Mesodermal cell (in vitro differentiated cells): ENCODE data around the gene MARCO.
"Not testable (repeated sequence)": the region's sequence is repeated elsewhere in the genome, so short reads cannot be mapped to it uniquely, and the experiment has no call there.

Experiments
- H3K27ac ChIP-seq: 2 replicates; pipeline ENCODE4 v1.7.0; 2013; ENCODE audit warnings: mild to moderate bottlenecking, low read depth, low read length, moderate library complexity; ENCODE audit not compliant: severe bottlenecking
- H3K36me3 ChIP-seq: 2 replicates; pipeline ENCODE4 v1.7.1; 2013; ENCODE audit warnings: mild to moderate bottlenecking, low read length, moderate library complexity; ENCODE audit not compliant: control insufficient read depth, insufficient read depth
- H3K4me1 ChIP-seq: one replicate; pipeline ENCODE4 v1.7.1; 2013; ENCODE audit warnings: mild to moderate bottlenecking, low read length; ENCODE audit not compliant: insufficient read depth, control insufficient read depth, poor library complexity, severe bottlenecking
- H3K4me3 ChIP-seq: 2 replicates; pipeline ENCODE4 v1.7.0; 2013; ENCODE audit warnings: low read length, control low read depth, mild to moderate bottlenecking; ENCODE audit not compliant: insufficient read depth, poor library complexity, severe bottlenecking; ENCODE audit errors: extremely low read depth
- H3K9me3 ChIP-seq: 2 replicates; pipeline ENCODE4 v1.7.1; 2013; ENCODE audit warnings: mild to moderate bottlenecking, low read length, moderate library complexity; ENCODE audit not compliant: control insufficient read depth
- WGBS, 2 experiments: methylation state at CpG; one replicate each; pipeline ENCODE4 v1.1.5; 2013; ENCODE audit warnings: missing lambda C conversion rate in 2 of 2; ENCODE audit not compliant: insufficient coverage in 2 of 2; 5-methylcytosine and 5-hydroxymethylcytosine counted together

The MARCO gene

DNA sequence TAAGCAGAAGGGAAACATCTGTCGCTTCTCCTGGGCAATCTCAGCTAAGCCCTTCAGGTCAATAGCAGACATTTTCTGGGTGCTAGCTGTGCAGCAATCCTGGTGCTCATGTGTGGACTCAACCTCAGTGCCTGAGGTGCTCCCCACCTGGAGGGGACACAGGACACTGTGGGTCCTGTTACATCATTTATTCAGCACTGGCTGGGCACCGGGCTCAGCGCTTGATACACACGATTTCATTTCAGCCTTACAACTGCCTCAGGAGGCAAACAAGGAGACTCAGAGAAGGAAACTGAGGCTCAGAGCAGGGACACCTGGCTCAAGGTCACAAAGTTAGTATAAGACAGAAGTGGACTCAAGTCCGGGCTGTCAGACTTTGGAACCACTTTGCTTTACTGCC lies 46.7 kb downstream of the MARCO start:
- H3K27ac ChIP-seq: no peak overlapping the region
- H3K9me3 ChIP-seq: no peaks in the 10 kb centered on the region
- H3K36me3 ChIP-seq: no peaks in the 10 kb centered on the region
- H3K4me1 ChIP-seq: no peaks in the 10 kb centered on the region
- no peak overlapping the region for H3K4me3 ChIP-seq
- 84 to 86% methylated on average over 5 of the region's 5 CpGs for WGBS, 2 experiments

DNA sequence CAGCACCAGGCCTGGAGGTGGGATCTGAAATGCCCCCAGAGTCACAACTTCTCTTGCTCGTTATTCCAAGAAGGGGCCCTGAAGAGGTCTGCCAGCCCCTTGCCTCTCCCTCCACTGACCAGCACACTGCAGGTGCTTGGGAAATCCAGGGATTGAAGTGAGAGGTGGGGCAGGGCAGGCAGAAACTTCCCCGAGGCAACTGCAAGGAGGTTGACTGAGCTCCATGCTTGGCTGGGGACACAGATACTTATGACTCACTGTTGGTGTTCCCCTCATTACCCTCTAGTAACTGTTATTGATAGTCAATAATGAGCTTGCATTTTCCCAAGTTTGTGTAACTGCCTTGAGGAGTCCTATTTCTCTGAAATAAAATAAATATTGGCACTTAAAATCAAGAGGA lies 47.5 kb downstream of the MARCO start:
- Histone ChIP-seq H3K9me3 (no peaks in the 10 kb centered on the region), H3K4me1 (no peaks in the 10 kb centered on the region), H3K4me3 (no peak overlapping the region), H3K36me3 (no peaks in the 10 kb centered on the region), H3K27ac (no peak overlapping the region)
- WGBS, 2 experiments: 33 to 55% methylated on average over 1 to 2 of the region's 2 CpGs

DNA sequence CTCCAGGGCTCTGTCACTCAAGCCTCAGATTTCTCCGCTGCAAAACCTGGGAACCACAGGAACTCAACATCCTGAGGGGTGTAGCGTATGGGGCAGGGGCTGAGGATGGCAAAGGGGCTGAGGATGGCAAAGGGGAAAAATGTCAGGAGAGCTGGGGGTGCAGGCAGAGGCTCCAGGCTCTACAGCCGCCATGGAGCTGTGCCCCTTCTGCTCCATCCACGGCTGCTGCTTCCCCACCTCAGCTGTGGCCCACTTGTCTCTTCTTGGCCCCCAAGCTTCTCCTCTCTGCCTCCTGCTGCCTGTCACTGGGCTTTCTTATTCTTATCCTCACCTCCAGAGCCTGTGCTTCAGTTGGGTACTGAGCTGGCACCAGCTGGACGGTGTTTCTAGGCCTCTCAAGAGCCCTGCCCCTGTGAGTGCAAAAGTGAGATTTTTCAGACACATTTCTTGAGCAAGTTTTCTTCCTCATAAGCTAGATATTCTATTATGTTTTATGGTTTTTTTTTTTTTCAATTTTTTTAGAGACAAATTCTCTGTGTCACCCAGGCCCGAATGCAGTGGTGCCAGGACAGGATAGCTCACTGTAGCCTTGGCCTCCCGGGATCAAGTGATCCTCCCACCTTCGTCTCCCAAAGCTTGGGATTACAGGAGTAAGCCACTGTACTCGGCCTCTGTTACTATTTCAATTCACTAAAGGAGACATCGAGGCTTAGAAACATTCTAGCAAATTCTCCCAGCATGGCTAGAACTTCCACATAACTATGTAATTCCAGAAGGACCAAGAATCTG lies 49.0 kb downstream of the MARCO start:
- H3K36me3 ChIP-seq: no peaks in the 10 kb centered on the region
- H3K9me3 ChIP-seq: no peaks in the 10 kb centered on the region
- no peak overlapping the region for H3K27ac ChIP-seq
- 87% methylated on average over 8 to 9 of the region's 10 CpGs for WGBS, 2 experiments
- H3K4me1 ChIP-seq: no peaks in the 10 kb centered on the region
- no peak overlapping the region for H3K4me3 ChIP-seq

DNA sequence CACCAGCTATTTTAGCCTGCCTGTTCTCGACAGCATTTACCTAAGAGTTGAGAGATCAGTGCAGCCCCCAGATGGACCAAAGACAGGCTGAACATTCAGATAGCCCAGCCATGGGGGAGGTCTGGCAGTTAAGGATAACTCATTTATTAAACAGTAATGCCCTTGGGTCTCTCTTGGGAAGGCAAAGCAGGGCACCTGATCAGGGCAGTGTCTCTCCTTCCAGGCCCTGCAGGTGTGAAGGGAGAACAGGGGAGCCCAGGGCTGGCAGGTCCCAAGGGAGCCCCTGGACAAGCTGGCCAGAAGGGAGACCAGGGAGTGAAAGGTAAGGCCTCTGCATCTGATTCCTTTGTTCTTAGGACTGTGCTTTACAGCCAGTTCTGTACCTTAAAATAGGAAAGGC lies 49.6 kb downstream of the MARCO start:
- Histone ChIP-seq H3K4me1 (no peaks in the 10 kb centered on the region), H3K36me3 (no peaks in the 10 kb centered on the region), H3K4me3 (no peak overlapping the region), H3K9me3 (no peaks in the 10 kb centered on the region), H3K27ac (no peak overlapping the region)
- WGBS, 2 experiments: 100% methylated on average over 1 of the region's 1 CpG

DNA sequence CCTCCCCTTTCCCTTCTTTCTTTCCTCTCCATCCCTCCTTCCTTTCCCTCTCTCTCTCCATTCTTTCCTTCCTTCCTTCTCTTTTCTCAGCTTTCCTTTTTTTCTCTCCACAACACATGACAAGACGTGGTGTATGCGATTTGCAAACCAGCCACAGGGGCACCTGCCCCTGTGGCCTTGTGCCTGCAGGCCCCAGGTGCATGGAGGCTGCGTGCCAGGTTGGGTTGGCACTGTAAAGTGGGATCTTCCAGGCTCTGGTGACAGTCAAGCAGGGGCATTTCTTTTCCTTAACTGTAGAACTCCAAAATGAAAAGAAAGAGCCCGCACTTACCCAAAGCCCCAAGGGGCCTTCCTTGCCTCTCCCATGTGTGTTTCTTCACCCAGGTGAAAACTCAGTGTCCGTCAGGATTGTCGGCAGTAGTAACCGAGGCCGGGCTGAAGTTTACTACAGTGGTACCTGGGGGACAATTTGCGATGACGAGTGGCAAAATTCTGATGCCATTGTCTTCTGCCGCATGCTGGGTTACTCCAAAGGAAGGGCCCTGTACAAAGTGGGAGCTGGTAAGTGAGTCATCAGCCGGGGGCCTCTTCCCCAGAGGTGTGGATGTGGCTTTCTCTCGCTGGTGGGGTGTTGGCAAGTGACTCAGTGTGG lies 50.9 kb downstream of the MARCO start:
- no peak overlapping the region for H3K27ac ChIP-seq
- no peak overlapping the region for H3K4me3 ChIP-seq
- no peaks in the 10 kb centered on the region for H3K9me3 ChIP-seq
- no peaks in the 10 kb centered on the region for H3K36me3 ChIP-seq
- no peaks in the 10 kb centered on the region for H3K4me1 ChIP-seq
- 88 to 90% methylated on average over 9 to 13 of the region's 13 CpGs for WGBS, 2 experiments

DNA sequence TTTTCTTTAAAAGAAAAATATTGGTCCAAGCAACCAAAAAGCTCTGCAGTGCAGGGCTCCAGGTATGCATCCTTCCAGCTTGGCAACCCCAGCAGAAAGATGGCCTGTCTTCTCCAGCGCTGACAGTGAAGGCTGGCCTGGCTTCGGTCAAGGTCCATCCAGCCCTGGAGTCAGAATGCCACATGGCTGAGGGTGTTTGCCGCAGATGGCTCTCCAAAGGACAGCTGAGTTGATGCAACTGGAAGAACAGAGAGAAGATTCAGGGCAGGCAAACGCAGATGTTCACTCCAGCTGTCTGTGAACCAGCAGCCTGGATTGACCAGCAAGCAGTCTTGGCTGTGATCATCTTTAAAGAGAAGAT lies 51.4 kb downstream of the MARCO start:
- no peaks in the 10 kb centered on the region for H3K9me3 ChIP-seq
- 92 to 100% methylated on average over 3 to 4 of the region's 4 CpGs for WGBS, 2 experiments
- no peaks in the 10 kb centered on the region for H3K4me1 ChIP-seq
- H3K27ac ChIP-seq: no peak overlapping the region
- H3K4me3 ChIP-seq: no peak overlapping the region
- H3K36me3 ChIP-seq: no peaks in the 10 kb centered on the region

DNA sequence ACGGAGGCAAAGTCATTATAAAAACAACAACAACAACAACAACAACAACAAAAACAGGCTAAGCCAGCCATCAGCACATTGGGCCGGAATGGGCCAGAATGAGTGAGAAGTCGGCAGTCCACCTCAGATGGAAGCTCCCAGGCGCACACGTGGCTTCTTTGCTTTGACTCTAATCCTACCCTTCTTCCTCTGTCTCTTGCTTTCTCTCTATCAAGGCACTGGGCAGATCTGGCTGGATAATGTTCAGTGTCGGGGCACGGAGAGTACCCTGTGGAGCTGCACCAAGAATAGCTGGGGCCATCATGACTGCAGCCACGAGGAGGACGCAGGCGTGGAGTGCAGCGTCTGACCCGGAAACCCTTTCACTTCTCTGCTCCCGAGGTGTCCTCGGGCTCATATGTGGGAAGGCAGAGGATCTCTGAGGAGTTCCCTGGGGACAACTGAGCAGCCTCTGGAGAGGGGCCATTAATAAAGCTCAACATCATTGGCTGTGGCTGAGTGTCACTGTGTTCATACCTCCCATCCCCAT lies 52.2 kb downstream of the MARCO start:
- WGBS, 2 experiments: 80 to 86% methylated on average over 7 to 13 of the region's 14 CpGs
- H3K27ac ChIP-seq: no peak overlapping the region
- no peaks in the 10 kb centered on the region for H3K4me1 ChIP-seq
- no peak overlapping the region for H3K4me3 ChIP-seq
- H3K36me3 ChIP-seq: no peaks in the 10 kb centered on the region
- H3K9me3 ChIP-seq: no peaks in the 10 kb centered on the region

DNA sequence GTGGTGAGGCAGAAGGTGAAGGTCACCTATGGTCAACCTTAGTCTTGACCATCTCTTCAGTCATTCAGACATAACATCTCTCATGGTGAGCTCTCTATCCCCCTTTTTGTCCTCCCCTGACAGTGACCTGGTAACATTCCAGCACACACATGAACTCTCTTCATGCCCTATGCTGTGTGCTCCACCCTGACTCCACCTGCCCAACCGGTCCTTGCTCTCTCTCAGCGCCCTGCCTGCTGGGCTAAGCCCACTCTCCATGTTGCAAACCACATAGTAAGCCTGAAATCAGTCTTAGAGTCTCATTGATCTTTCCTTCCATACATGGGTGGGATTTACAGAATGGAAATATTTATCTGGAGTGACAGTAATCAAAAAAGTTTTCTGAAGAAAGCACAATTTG lies 52.8 kb downstream of the MARCO start:
- H3K4me1 ChIP-seq: no peaks in the 10 kb centered on the region
- H3K27ac ChIP-seq: no peak overlapping the region
- WGBS, 2 experiments: 60% methylated on average over 1 of the region's 2 CpGs; no CpG with 5 or more reads in 1 of the 2 experiments
- no peaks in the 10 kb centered on the region for H3K36me3 ChIP-seq
- H3K9me3 ChIP-seq: no peaks in the 10 kb centered on the region
- H3K4me3 ChIP-seq: no peak overlapping the region

DNA sequence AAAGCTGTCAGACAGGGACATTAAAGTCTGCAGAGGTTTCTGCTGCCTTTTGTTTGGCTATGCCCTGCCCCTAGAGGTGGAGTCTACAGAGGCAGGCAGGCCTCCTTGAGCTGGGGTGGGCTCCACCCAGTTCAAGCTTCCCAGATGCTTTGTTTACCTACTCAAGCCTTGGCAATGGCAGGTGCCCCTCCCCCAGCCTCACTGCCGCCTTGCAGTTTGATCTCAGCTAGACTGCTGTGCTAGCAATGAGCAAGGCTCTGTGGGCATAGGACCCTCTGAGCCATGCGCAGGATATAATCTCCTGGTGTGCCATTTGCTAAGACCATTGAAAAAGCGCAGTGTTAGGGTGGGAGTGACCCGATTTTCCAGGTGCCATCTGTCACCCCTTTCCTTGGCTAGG lies 61.9 kb downstream of the MARCO start:
- not testable (repeated sequence) for H3K9me3 ChIP-seq, H3K4me1 ChIP-seq, H3K4me3 ChIP-seq, H3K27ac ChIP-seq, H3K36me3 ChIP-seq
- whole genome bisulfite sequencing, 2 experiments: 60 to 100% methylated on average over 1 to 2 of the region's 4 CpGs

DNA sequence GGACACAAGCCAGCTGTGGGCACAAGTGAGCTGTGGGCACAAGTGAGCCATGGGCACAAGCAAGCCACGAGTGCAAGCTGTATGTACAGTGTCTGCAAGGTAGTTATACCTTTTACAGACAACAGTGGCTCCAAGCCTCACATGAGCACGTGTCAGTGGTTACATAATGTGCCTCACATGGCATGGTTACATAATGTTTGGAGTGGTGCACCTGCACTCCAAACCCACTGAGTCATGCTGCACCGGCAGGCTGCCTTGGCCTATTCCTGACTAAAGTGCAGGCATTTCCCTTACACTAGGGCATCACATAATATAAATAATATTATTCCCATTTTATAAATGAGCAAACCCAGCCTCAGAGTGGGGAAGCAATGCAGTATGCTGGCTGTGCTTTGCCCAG lies 62.6 kb downstream of the MARCO start:
- Histone ChIP-seq H3K36me3 (no peaks in the 10 kb centered on the region), H3K4me3 (no peak overlapping the region), H3K27ac (no peak overlapping the region), H3K4me1 (no peaks in the 10 kb centered on the region), H3K9me3 (peaks cover 9% of the 10 kb centered on the region)
- WGBS, 2 experiments: 66 to 80% methylated on average over 1 to 2 of the region's 3 CpGs

DNA sequence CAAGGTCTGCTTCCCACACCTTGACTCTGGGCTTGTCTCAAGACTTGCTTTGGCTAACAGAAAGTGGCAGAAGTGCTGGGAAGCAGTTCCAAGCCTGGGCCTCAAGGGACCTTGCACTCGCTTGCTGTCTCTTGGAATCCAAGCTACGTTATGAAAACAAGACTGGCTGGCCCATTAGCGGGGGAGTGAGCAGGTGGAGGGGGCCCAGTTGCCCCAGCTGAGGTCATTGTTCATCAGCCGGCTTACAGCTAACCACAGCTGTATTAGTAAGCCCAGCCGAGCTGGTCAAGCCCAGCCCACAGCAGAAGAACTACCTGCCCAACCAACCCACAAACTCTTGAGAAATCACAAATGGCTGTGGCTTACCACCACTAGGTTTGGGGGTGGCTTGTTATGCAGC lies 63.1 kb downstream of the MARCO start:
- Histone ChIP-seq H3K27ac (no peak overlapping the region), H3K4me1 (no peaks in the 10 kb centered on the region)
- 84 to 100% methylated on average over 3 of the region's 5 CpGs for WGBS, 2 experiments

More for the DNA sequence above, 63.1 kb downstream of the MARCO start:
- no peak overlapping the region for H3K4me3 ChIP-seq
- no peaks in the 10 kb centered on the region for H3K36me3 ChIP-seq
- peaks cover 9% of the 10 kb centered on the region for H3K9me3 ChIP-seq
